Prostate gland (tissue), 2 donors: ENCODE measurements around the gene KCNQ5. TPM values are rescaled to one million over a fixed set of nuclear protein-coding genes. Genes with fewer than 3 reads are reported as not detected.

ENCODE experiments used
- DNase-seq: peaks from one replicate; pipeline ENCODE4 v3.0.0-alpha.2; 2019; ENCODE audit warnings: low spot score
- H3K27ac ChIP-seq, 2 donors: fragments of 200-600 bp; sonication (generic); 2 replicates each; pipeline ENCODE4 v1.5.1; 2017 to 2019
- H3K27me3 ChIP-seq: fragments of 200-600 bp; sonication (generic); replicated peaks from 2 replicates; pipeline ENCODE4 v1.5.1; 2019; ENCODE audit not compliant: insufficient read depth
- H3K36me3 ChIP-seq, 2 donors: fragments of 200-600 bp; sonication (generic); 1 replicate in 1 of 2; 2 replicates in 1 of 2; pipeline versions ENCODE4 v1.5.1 to v1.8.1; 2017 to 2019
- H3K4me1 ChIP-seq: fragments of 200-600 bp; sonication (generic); replicated peaks from 2 replicates; pipeline ENCODE4 v1.5.1; 2019
- H3K4me3 ChIP-seq, 2 donors: fragments of 200-600 bp; sonication (generic); 2 replicates each; pipeline ENCODE4 v1.5.1; 2017 to 2019
- H3K9me3 ChIP-seq: fragments of 200-600 bp; sonication (generic); 2 replicates; pipeline ENCODE4 v1.5.1; 2017
- POLR2A ChIP-seq: fragments of 450-650 bp; IDR thresholded peaks from one replicate; pipeline ENCODE4 v1.6.1; 2016; ENCODE audit warnings: antibody characterized with exemption, mild to moderate bottlenecking
- POLR2AphosphoS5 ChIP-seq: sonication (generic); formaldehyde crosslinking; IDR thresholded peaks from one replicate; pipeline ENCODE4 v1.6.1; 2017; ENCODE audit warnings: antibody characterized with exemption
- WGBS: methylation state at CpG from one replicate; pipeline ENCODE4 v1.1.5; 2018; 5-methylcytosine and 5-hydroxymethylcytosine counted together
- intact Hi-C: fragments of 100-400 bp; cut with DNase I; formaldehyde crosslinking; loops from one replicate; pipeline ENCODE4 v1.14.2; 2022
- total RNA-seq, 2 donors: library from RNA; depleted of rRNA; stranded (reverse); fragments of >200 nt; gene quantifications; one replicate each; pipeline ENCODE4 v1.1.0, GENCODE V29; 2016
- TF ChIP-seq, protein P1 (sequence below), 4 experiments: fragments of 200-600 bp in 2 of 4; fragments of 450-650 bp in 2 of 4; sonication (generic) in 2 of 4; IDR thresholded peaks; 1 replicate in 3 of 4; 2 replicates in 1 of 4; pipeline ENCODE4 v1.5.1; 2016 to 2019; ENCODE audit warnings: antibody characterized with exemption in 4 of 4, mild to moderate bottlenecking in 2 of 4, moderate library complexity in 2 of 4

The KCNQ5 gene
- total RNA-seq, 2 donors from 2014 or later: 3.6 to 4.1 TPM

DNA sequence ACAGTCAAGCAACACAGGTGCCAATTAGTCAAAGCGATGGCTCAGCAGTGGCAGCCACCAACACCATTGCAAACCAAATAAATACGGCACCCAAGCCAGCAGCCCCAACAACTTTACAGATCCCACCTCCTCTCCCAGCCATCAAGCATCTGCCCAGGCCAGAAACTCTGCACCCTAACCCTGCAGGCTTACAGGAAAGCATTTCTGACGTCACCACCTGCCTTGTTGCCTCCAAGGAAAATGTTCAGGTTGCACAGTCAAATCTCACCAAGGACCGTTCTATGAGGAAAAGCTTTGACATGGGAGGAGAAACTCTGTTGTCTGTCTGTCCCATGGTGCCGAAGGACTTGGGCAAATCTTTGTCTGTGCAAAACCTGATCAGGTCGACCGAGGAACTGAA is 572.9 kb downstream of the KCNQ5 start:
- no peak for DNase-seq
- Histone ChIP-seq H3K4me3 (no peak overlapping the region), H3K36me3 (no peaks in the 10 kb centered on the region), H3K27me3 (no peaks in the 10 kb centered on the region), H3K9me3 (no peaks in the 10 kb centered on the region), H3K27ac (no peak overlapping the region), H3K4me1 (no peaks in the 10 kb centered on the region)
- TF ChIP-seq POLR2AphosphoS5 (no peak), POLR2A (no peak)
- TF ChIP-seq, protein P1, sequence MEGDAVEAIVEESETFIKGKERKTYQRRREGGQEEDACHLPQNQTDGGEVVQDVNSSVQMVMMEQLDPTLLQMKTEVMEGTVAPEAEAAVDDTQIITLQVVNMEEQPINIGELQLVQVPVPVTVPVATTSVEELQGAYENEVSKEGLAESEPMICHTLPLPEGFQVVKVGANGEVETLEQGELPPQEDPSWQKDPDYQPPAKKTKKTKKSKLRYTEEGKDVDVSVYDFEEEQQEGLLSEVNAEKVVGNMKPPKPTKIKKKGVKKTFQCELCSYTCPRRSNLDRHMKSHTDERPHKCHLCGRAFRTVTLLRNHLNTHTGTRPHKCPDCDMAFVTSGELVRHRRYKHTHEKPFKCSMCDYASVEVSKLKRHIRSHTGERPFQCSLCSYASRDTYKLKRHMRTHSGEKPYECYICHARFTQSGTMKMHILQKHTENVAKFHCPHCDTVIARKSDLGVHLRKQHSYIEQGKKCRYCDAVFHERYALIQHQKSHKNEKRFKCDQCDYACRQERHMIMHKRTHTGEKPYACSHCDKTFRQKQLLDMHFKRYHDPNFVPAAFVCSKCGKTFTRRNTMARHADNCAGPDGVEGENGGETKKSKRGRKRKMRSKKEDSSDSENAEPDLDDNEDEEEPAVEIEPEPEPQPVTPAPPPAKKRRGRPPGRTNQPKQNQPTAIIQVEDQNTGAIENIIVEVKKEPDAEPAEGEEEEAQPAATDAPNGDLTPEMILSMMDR (IDR thresholded peaks at IDR 0.05): no peak
- intact Hi-C loops: no loop called here
- WGBS: 96% methylated on average over 7 of the region's 7 CpGs

- H3K27ac ChIP-seq: no peak overlapping the region
- no peak overlapping the region for H3K4me3 ChIP-seq
- TF ChIP-seq POLR2A: no peak
- TF ChIP-seq POLR2AphosphoS5: no peak
- TF ChIP-seq, protein P1 (IDR thresholded peaks at IDR 0.05): no peak
- no peaks in the 10 kb centered on the region for H3K27me3 ChIP-seq
- WGBS: 92% methylated on average over 3 of the region's 3 CpGs
- intact Hi-C loops: no loop called here
- H3K9me3 ChIP-seq: no peaks in the 10 kb centered on the region
- no peaks in the 10 kb centered on the region for H3K36me3 ChIP-seq
- H3K4me1 ChIP-seq: no peaks in the 10 kb centered on the region
- DNase-seq: no peak
Measured at GRCh38 chr6:73200247-73200646, 578.4 kb downstream of the KCNQ5 start.

- no peak for TF ChIP-seq POLR2AphosphoS5
- TF ChIP-seq, protein P1 (IDR thresholded peaks at IDR 0.05): no peak
- no peak for TF ChIP-seq POLR2A
- intact Hi-C loops: no loop called here
- WGBS: 83% methylated on average over 4 of the region's 4 CpGs
Measured at GRCh38 chr6:73200735-73201134, 578.9 kb downstream of the KCNQ5 start.

DNA sequence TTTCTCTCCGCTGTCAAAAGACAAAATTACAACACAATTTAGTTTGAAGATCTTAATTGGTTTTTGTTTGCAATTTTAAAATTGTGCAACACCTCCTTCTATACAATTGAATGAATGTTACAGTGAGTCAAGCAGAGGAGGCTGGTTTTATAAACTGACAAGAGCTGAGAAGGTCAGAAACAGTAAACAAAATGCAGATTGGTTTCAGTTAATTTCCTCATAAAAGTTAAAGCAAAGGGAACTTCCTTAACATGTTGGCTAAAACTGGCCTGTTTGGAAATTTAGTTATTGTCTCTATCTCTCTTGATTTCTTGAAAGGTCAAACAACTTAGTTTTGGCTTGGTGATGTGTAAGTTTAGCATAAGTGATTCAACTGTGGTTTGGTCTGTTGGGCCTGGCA is 581.2 kb downstream of the KCNQ5 start:
- Histone ChIP-seq H3K36me3 (no peaks in the 10 kb centered on the region), H3K27ac (no peak overlapping the region), H3K4me3 (no peak overlapping the region), H3K9me3 (no peaks in the 10 kb centered on the region), H3K27me3 (no peaks in the 10 kb centered on the region), H3K4me1 (no peaks in the 10 kb centered on the region)
- intact Hi-C loops: no loop called here
- DNase-seq: no peak
- TF ChIP-seq, protein P1 (IDR thresholded peaks at IDR 0.05): no peak
- TF ChIP-seq POLR2AphosphoS5 (no peak), POLR2A (no peak)
- 100% methylated on average over 1 of the region's 1 CpG for WGBS

More at GRCh38 chr6:73200735-73201134, 578.9 kb downstream of the KCNQ5 start:
- Histone ChIP-seq H3K27ac (no peak overlapping the region), H3K9me3 (no peaks in the 10 kb centered on the region), H3K27me3 (no peaks in the 10 kb centered on the region), H3K4me1 (no peaks in the 10 kb centered on the region), H3K36me3 (no peaks in the 10 kb centered on the region), H3K4me3 (no peak overlapping the region)
- DNase-seq: no peak

GRCh38 chr6:73204252-73204651 is 582.4 kb downstream of the KCNQ5 start:
- intact Hi-C loops: no loop called here
- Histone ChIP-seq H3K27me3 (no peaks in the 10 kb centered on the region), H3K27ac (no peak overlapping the region), H3K4me3 (no peak overlapping the region), H3K4me1 (no peaks in the 10 kb centered on the region), H3K36me3 (no peaks in the 10 kb centered on the region), H3K9me3 (no peaks in the 10 kb centered on the region)
- TF ChIP-seq POLR2AphosphoS5 (no peak), POLR2A (no peak)
- TF ChIP-seq, protein P1 (IDR thresholded peaks at IDR 0.05): no peak
- 69% methylated on average over 4 of the region's 4 CpGs for WGBS
- DNase-seq: no peak
